ENCODE measurements around the gene SIAH3. TPM values are rescaled to one million over a fixed set of nuclear protein-coding genes. Genes with fewer than 3 reads are reported as not detected.

The SIAH3 gene
- total RNA-seq, 3 donors from 2014 or later (not counting 1 experiment from before 2014, with no cell fraction given), result not detected

DNA sequence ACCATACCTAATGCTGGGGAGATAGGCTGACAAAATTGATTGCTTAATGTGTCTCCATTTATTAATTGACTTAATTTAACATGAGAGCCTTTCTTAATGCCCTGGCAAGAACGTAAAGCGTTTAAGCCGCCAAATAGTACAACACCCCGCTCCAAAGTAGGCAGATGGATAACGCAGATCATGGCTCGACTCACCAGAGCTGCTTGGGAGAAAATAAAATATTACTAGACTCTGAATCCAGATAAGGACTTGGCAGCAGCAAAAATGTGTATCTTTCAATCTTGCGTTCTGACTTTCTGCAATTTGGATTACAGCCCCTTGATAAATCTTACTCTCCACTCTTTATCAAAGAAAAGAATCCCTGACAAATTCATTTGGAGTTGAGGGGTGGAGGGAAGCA, 403 bp upstream of the SIAH3 start:
- Mint-ChIP-seq H3K4me3 (no peak overlapping the region), H3K27me3 (ENCODE audit: low read depth in 2 of 2) (peaks cover 55 to 78% of the 10 kb centered on the region in 2 donors), H3K27ac (no peak overlapping the region), H3K4me1 (peaks cover 23 to 24% of the 10 kb centered on the region in 2 donors), H3K9me3 (peaks cover 0 to 2% of the 10 kb centered on the region in 2 donors), H3K36me3 (peaks cover 5% of the 10 kb centered on the region)
- no peak overlapping the region for H3K27ac ChIP-seq (ENCODE audit: low read length)
- H3K36me3 ChIP-seq (ENCODE audit: control insufficient read depth, insufficient read depth, low read length), result no peaks in the 10 kb centered on the region
- no peaks in the 10 kb centered on the region for H3K9me3 ChIP-seq (ENCODE audit: control insufficient read depth, insufficient read depth, low read length)
- no peak overlapping the region for H3K4me3 ChIP-seq (ENCODE audit: low read length)
- 80% methylated on average over 6 of the region's 7 CpGs for WGBS (ENCODE audit: insufficient coverage)
- ATAC-seq, result no peak
- no peak for DNase-seq
- H3K27me3 ChIP-seq (ENCODE audit: control insufficient read depth, insufficient read depth, low read length), result peaks cover 8% of the 10 kb centered on the region
- intact Hi-C loops (cut with micrococcal nuclease), result no loop called here
- peaks cover 29% of the 10 kb centered on the region for H3K4me1 ChIP-seq (ENCODE audit: control insufficient read depth, insufficient read depth, low read length)
- TF ChIP-seq CTCF (IDR thresholded peaks at IDR 0.05), result no peak

GRCh38 chr13:45850027-45850613, 1.4 kb downstream of the SIAH3 start:
- no peak overlapping the region for H3K4me3 Mint-ChIP-seq
- H3K27me3 Mint-ChIP-seq (ENCODE audit: low read depth in 2 of 2), result peaks cover 50 to 61% of the 10 kb centered on the region in 2 donors
- no peak overlapping the region for H3K27ac Mint-ChIP-seq
- TF ChIP-seq CTCF (IDR thresholded peaks at IDR 0.05), result no peak
- Histone ChIP-seq H3K4me1 (ENCODE audit: control insufficient read depth, insufficient read depth, low read length) (peaks cover 29% of the 10 kb centered on the region), H3K4me3 (ENCODE audit: low read length) (no peak overlapping the region), H3K27ac (ENCODE audit: low read length) (no peak overlapping the region), H3K27me3 (ENCODE audit: control insufficient read depth, insufficient read depth, low read length) (peaks cover 8% of the 10 kb centered on the region), H3K9me3 (ENCODE audit: control insufficient read depth, insufficient read depth, low read length) (no peaks in the 10 kb centered on the region), H3K36me3 (ENCODE audit: control insufficient read depth, insufficient read depth, low read length) (no peaks in the 10 kb centered on the region)
- intact Hi-C loops (cut with micrococcal nuclease), result no loop called here
- DNase-seq (no peak), ATAC-seq (no peak)
- H3K4me1 Mint-ChIP-seq, result peaks cover 23 to 24% of the 10 kb centered on the region in 2 donors
- H3K36me3 Mint-ChIP-seq, result peaks cover 5% of the 10 kb centered on the region
- H3K9me3 Mint-ChIP-seq, result peaks cover 0 to 2% of the 10 kb centered on the region in 2 donors
- 89% methylated on average over 16 of the region's 16 CpGs for WGBS (ENCODE audit: insufficient coverage)

DNA sequence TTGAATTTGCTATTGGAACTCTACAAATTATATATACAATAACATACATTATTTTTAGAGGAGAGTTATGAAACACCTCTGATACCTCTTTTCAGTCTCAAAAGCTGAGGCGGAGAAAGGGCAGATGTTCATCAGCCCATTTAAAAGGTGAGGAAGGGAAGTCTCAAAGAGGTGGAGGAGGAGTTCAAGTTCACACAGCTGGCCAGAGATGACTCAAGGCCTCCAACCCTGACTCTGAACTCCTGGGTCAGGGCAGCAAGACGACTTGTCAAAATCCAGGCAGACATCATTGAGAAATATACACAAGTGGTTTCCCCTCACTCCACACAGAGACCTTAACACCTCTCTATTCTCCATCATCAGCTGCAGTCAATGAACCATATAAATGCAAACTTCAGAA, 2.1 kb downstream of the SIAH3 start:
- peaks cover 23 to 24% of the 10 kb centered on the region in 2 donors for H3K4me1 Mint-ChIP-seq

More for the DNA sequence above, 2.1 kb downstream of the SIAH3 start:
- 69% methylated on average over 2 of the region's 2 CpGs for WGBS (ENCODE audit: insufficient coverage)
- peaks cover 8% of the 10 kb centered on the region for H3K27me3 ChIP-seq (ENCODE audit: control insufficient read depth, insufficient read depth, low read length)
- H3K4me3 Mint-ChIP-seq, result no peak overlapping the region
- TF ChIP-seq CTCF (IDR thresholded peaks at IDR 0.05), result no peak
- H3K27me3 Mint-ChIP-seq (ENCODE audit: low read depth in 2 of 2), result peaks cover 46 to 55% of the 10 kb centered on the region in 2 donors
- intact Hi-C loops (cut with micrococcal nuclease), result no loop called here
- H3K27ac Mint-ChIP-seq, result no peak overlapping the region
- DNase-seq, result no peak
- H3K36me3 ChIP-seq (ENCODE audit: control insufficient read depth, insufficient read depth, low read length), result no peaks in the 10 kb centered on the region
- no peaks in the 10 kb centered on the region for H3K9me3 ChIP-seq (ENCODE audit: control insufficient read depth, insufficient read depth, low read length)
- peaks cover 0 to 2% of the 10 kb centered on the region in 2 donors for H3K9me3 Mint-ChIP-seq
- no peak for ATAC-seq
- H3K36me3 Mint-ChIP-seq, result peaks cover 4% of the 10 kb centered on the region
- H3K4me3 ChIP-seq (ENCODE audit: low read length), result no peak overlapping the region
- no peak overlapping the region for H3K27ac ChIP-seq (ENCODE audit: low read length)
- H3K4me1 ChIP-seq (ENCODE audit: control insufficient read depth, insufficient read depth, low read length), result peaks cover 29% of the 10 kb centered on the region

All from natural killer cell (primary cell).